Activated T-helper 1 cell treated with anti-CD3 and anti-CD28 coated beads, Interleukin-12 subunit alpha, Interleukin-12 subunit beta, Interleukin-2, Interleukin-4 antibody, amounts not matched to agents 30 ng/mL and 10 ng/mL and 1 ng/mL, durations not matched to agents 14 hours and 24 hours and 36 hours (primary cell): Measurements from ENCODE around the gene PRAMEF25. TPM values are rescaled to one million over a fixed set of nuclear protein-coding genes. Genes with fewer than 3 reads are reported as not detected.
"Not testable (repeated sequence)": the region's sequence is repeated elsewhere in the genome, so short reads cannot be mapped to it uniquely, and the experiment has no call there.

Experiments
- DNase-seq: peaks from one replicate; pipeline ENCODE4 v3.0.0; 2021; ENCODE audit warnings: low spot score
- H3K27ac Mint-ChIP-seq: one replicate; pipeline ENCODE4 v1.8.0; 2021; ENCODE audit warnings: mild to moderate bottlenecking, mixed read lengths
- H3K27me3 Mint-ChIP-seq: one replicate; pipeline ENCODE4 v1.8.0; 2022; ENCODE audit warnings: mild to moderate bottlenecking, moderate library complexity, mixed read lengths; ENCODE audit not compliant: insufficient read depth
- H3K36me3 Mint-ChIP-seq: one replicate; pipeline ENCODE4 v1.8.0; 2021; ENCODE audit warnings: low read depth, mixed read lengths
- H3K4me1 Mint-ChIP-seq: one replicate; pipeline ENCODE4 v1.8.0; 2021; ENCODE audit warnings: low read depth, mixed read lengths
- H3K4me3 Mint-ChIP-seq: one replicate; pipeline ENCODE4 v1.8.0; 2021; ENCODE audit warnings: mild to moderate bottlenecking, moderate library complexity, mixed read lengths
- H3K9me3 Mint-ChIP-seq: one replicate; pipeline ENCODE4 v1.8.0; 2021; ENCODE audit warnings: mixed read lengths
- intact Hi-C: fragments of 100-400 bp; cut with micrococcal nuclease; formaldehyde crosslinking; loops from one replicate; pipeline ENCODE4 v1.15.1; 2024
- total RNA-seq: library from RNA; stranded (reverse); gene quantifications from 2 replicates; pipeline ENCODE4 v1.2.3, GENCODE V29; 2022

PRAMEF25 gene
- total RNA-seq: not detected in 2 replicates

- DNase-seq, H3K9me3 Mint-ChIP-seq, H3K4me3 Mint-ChIP-seq, H3K4me1 Mint-ChIP-seq, H3K36me3 Mint-ChIP-seq, H3K27ac Mint-ChIP-seq, H3K27me3 Mint-ChIP-seq, intact Hi-C loops: not testable (repeated sequence)
Observed at GRCh38 chr1:13070474-13070873, at the start of gene PRAMEF25. TSS of gene PRAMEF25 (plus strand) at chr1:13070774. CDS start at chr1:13073694, 2,920 bp downstream.

- H3K36me3 Mint-ChIP-seq, H3K27ac Mint-ChIP-seq, DNase-seq, H3K9me3 Mint-ChIP-seq, intact Hi-C loops, H3K4me3 Mint-ChIP-seq, H3K27me3 Mint-ChIP-seq, H3K4me1 Mint-ChIP-seq: not testable (repeated sequence)
Observed at GRCh38 chr1:13056475-13056874, 14.1 kb upstream of the PRAMEF25 start, which contains the start of gene PRAMEF27. TSS of gene PRAMEF27 (minus strand) at chr1:13056575. CDS start at chr1:13053659, 2,916 bp downstream.

DNA sequence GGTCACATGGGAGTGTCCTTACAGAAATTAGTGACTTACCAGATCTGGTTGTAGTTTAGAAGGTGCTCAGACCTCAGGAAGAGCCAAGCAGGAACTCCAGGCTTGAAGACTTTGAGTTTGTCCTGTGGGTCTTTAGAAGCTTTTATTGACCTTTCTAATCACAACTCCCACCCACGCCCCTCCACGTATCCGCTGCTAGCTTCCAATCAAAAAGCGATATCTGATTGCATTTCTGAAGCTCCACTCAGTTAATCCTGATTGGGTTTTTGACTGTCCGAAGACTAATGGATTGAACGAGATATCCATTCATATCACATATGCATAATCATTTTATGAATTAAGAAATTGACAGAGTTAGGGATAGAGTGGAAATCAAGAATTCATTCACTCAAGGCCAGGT lies 46.2 kb downstream of the PRAMEF25 start, which contains the start of gene HNRNPCL2:
TSS of gene HNRNPCL2 (minus strand) at position 101 of the 400 bp plus-strand sequence. CDS start 454 bp downstream, outside the sequence.
- H3K36me3 Mint-ChIP-seq, H3K27ac Mint-ChIP-seq, intact Hi-C loops, H3K27me3 Mint-ChIP-seq, H3K4me1 Mint-ChIP-seq, H3K9me3 Mint-ChIP-seq, DNase-seq, H3K4me3 Mint-ChIP-seq: not testable (repeated sequence)

Other genes starting within 250 kb of the PRAMEF25 start
- gene PRAMEF11, start 239.4 kb upstream of the PRAMEF25 start, total RNA-seq: not detected in 2 replicates
- not detected in 2 replicates for gene HNRNPCL1, start 222.1 kb upstream of the PRAMEF25 start, total RNA-seq
- gene PRAMEF2, start 213.7 kb upstream of the PRAMEF25 start, total RNA-seq: not detected in 2 replicates
- gene PRAMEF4, start 184.6 kb upstream of the PRAMEF25 start, total RNA-seq: not detected in 2 replicates
- gene PRAMEF10, start 172.5 kb upstream of the PRAMEF25 start, total RNA-seq: not detected in 2 replicates
- not detected in 2 replicates for gene PRAMEF7, start 154.2 kb upstream of the PRAMEF25 start, total RNA-seq
- not detected in 2 replicates for gene PRAMEF6, start 123.2 kb upstream of the PRAMEF25 start, total RNA-seq
- not detected in 2 replicates for gene PRAMEF27, start 14.2 kb upstream of the PRAMEF25 start, total RNA-seq
- gene HNRNPCL3, start 10.0 kb upstream of the PRAMEF25 start, total RNA-seq: not detected in 2 replicates
- not detected in 2 replicates for gene HNRNPCL2, start 46.1 kb downstream of the PRAMEF25 start, total RNA-seq
- gene PRAMEF26, start 85.2 kb downstream of the PRAMEF25 start, total RNA-seq: not detected in 2 replicates
- not detected in 2 replicates for gene HNRNPCL4, start 94.9 kb downstream of the PRAMEF25 start, total RNA-seq
- not detected in 2 replicates for gene PRAMEF9, start 101.1 kb downstream of the PRAMEF25 start, total RNA-seq
- not detected in 2 replicates for gene PRAMEF13, start 130.6 kb downstream of the PRAMEF25 start, total RNA-seq
- not detected in 2 replicates for gene PRAMEF18, start 155.4 kb downstream of the PRAMEF25 start, total RNA-seq
- not detected in 2 replicates for gene PRAMEF5, start 183.4 kb downstream of the PRAMEF25 start, total RNA-seq
- gene PRAMEF8, start 214.4 kb downstream of the PRAMEF25 start, total RNA-seq: not detected in 2 replicates
- gene PRAMEF33, start 232.8 kb downstream of the PRAMEF25 start, total RNA-seq: not detected in 2 replicates
- not detected in 2 replicates for gene PRAMEF15, start 244.8 kb downstream of the PRAMEF25 start, total RNA-seq